ENCODE results near the gene CASD1.

CASD1 gene

GRCh38 chr7:94509264-94509886, at the start of gene CASD1:
Gene CASD1, plus strand, starts transcription at chr7:94509809. Its CDS starts 276 bp downstream, at chr7:94510085.
- no peak for DNase-seq

DNA sequence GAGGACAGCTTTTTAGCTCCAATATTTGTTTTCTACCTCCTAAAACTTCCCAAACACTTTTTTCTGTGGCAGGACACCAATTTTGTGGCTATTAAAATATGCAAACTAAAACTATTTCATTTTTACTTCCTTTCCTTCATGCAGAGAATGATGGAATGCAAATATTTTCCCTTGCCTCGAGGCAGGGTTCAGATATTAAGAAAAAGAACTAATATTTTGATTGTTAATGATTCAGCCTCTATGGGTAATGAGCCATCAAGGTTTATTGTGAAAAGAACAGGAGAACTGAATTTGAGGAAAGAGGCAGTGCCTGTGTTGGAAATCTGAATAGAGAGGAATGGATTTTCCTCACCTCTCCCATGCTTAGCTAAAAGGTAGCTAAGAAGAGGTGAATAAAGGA, 43.1 kb upstream of the CASD1 start:
- no peak for DNase-seq

- DNase-seq, result no peak
These were observed 38.0 kb upstream of the CASD1 start for GRCh38 chr7:94471604-94472003.

DNA sequence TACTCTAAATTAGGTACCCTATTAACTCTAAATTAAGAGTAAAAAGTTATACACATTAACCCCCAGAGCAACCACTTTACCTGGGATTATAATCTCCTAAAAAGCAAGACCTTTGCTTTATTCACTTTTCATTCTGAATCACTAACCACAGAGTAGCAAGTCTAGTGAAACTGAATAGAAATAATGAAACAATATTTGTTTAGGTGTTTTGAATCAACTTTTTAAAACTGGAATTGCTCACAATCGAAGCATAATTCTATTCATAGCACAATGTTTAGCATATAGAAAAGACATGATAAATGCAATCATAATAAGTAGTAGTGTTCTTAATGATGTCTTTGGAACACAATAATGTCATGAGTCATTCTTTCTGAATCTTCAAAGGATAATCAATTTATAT, 37.0 kb upstream of the CASD1 start:
- DNase-seq, result no peak

DNA sequence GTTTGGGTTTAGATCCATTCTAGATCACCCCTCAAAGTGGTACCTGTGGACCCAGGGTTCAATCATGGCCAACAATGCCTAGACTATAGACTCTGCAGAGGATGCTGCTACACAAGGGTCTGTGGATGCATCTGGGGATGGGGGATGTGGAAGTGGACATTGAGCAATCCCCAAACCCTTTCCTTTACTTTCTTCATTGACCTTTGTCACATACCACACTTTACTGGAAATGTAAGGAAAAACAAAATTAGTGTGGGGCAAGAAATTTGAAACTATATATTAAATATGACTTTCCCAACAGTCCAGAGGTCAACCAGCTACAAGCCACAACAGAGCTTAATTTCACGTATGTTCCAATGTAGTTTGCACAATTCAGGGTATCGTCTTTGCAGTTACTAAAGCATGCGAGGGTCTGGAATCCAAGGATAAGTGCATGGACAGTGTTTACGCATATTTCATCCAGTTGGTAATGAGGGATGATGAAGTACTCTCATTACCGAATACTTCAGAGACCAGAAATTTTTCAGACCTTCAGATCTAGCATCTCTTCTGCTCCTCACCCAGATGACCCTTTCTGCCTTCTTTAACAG, 33.3 kb upstream of the CASD1 start:
- DNase-seq, result no peak

DNA sequence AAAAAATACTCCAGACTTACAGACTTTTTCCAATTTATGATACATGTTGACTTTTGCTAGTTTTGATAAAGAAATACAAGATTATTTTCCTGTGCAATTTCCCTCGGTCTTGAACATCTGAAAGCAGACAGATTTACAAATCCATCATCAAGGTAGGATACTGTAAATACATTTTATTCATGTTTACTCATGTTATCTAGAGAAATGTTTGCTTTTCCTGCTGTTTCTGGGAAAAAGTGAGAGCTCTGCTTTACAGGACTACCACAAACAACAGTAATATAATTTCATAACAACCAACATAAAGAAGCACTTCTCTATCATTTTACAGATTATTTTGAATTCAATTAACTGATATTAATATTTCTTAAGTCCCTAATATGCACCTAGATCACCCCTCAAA, 31.7 kb upstream of the CASD1 start:
- no peak for DNase-seq

GRCh38 chr7:94478648-94479214, 30.9 kb upstream of the CASD1 start:
- DNase-seq, result no peak

GRCh38 chr7:94481279-94481678, 28.3 kb upstream of the CASD1 start:
- no peak for DNase-seq

DNA sequence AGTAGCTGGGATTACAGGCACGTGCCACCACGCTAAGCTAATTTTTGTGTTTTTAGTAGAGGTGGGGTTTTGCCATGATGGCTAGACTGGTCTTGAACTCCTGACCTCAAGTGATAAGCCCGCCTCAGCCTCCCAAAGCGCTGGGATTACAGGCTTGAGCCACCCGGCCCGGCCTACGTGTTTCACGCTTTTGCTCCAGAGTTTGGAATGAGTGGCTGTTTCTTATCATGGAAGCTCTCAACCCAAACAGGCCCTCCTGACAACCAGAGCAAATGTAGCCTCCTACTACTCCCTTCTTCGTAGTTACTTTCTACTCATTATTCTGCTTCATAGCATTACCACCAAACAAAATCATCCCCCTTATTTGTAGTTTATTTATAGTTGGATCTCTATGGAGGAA, 26.8 kb upstream of the CASD1 start:
- DNase-seq, result no peak

GRCh38 chr7:94483843-94484242, 25.8 kb upstream of the CASD1 start:
- no peak for DNase-seq

GRCh38 chr7:94486216-94486615, 23.4 kb upstream of the CASD1 start:
- DNase-seq, result no peak

- no peak for DNase-seq
These were observed 18.2 kb upstream of the CASD1 start for GRCh38 chr7:94491410-94491809.

GRCh38 chr7:94492601-94493000, 17.0 kb upstream of the CASD1 start:
- no peak for DNase-seq

DNA sequence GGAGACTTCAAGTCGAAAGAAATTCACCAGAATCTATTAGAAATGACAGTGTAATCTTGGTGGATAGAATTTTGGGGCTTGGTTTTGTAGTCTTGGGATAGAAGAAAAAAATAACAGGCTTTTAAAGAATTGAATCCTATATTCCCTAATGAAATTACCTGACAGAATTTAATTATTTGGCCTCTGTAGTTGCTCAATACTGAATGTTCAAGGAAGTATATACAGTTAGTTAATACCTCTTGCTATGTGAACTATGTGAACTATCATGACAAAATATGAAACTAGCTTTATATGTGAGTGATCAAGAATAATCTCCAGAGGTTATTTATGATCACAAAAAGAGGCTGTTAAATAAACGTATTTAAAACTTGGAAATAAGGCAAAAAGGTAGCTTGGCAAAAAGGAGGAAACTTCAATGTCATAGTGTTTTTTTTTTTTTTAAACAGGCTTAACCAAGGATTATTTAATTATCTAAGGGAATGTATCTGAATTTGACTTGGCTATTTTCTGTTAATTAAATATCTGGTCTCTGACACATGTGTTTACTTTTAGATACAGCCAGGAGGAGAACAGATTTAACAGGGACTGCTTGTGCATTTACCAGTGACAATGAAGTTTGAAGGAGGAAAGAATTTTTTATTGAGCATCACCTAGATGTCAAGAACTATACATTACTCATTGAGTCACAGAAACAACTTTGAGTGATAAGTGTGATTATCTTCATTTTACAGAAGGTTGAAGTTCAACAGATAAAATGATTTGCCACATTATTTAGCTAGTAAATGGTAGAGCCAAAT, 11.5 kb upstream of the CASD1 start:
- no peak for DNase-seq

DNA sequence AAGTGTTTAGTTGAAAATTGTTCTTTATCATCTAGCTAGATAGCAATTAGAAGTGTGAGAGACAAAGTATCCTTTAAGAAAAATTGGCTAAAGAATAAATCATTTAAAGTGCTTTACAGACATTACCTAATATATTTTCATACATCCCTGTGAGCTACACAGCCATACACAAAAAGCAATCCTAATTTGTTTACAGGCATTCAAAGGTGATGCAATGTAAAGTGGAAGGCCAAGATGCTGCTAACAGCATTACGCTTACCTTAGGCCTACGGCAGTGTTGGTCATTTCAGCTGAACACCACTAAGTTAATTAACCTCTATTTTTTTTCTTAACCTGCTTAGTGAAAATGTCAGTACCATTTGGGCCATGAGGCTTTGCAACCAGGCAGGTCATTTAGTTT, 10.7 kb upstream of the CASD1 start:
- DNase-seq, result no peak

DNA sequence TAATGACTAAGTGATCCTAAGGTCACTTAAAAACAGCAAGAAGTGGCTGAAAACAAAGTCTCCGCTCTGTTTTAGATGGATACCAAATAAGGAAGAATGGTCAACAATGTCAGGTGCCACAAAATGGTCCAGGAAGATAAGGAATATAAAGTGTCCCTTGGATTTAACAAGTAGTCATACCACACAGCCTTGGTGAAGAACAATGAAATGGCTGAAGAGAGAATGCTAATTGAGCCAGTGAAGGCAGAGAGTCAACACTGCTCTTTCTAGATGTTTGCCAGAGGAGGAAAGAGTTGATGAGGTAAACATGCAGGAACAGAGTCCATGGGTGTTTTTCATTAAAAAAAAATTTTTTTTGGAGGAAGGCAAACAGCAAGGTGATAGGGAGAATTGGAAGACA, 2.1 kb upstream of the CASD1 start:
- no peak for DNase-seq

GRCh38 chr7:94507962-94508361, 1.6 kb upstream of the CASD1 start:
- no peak for DNase-seq

- DNase-seq, result peak; percentile 57
These were observed 425 bp downstream of the CASD1 start for GRCh38 chr7:94509887-94510581.

DNA sequence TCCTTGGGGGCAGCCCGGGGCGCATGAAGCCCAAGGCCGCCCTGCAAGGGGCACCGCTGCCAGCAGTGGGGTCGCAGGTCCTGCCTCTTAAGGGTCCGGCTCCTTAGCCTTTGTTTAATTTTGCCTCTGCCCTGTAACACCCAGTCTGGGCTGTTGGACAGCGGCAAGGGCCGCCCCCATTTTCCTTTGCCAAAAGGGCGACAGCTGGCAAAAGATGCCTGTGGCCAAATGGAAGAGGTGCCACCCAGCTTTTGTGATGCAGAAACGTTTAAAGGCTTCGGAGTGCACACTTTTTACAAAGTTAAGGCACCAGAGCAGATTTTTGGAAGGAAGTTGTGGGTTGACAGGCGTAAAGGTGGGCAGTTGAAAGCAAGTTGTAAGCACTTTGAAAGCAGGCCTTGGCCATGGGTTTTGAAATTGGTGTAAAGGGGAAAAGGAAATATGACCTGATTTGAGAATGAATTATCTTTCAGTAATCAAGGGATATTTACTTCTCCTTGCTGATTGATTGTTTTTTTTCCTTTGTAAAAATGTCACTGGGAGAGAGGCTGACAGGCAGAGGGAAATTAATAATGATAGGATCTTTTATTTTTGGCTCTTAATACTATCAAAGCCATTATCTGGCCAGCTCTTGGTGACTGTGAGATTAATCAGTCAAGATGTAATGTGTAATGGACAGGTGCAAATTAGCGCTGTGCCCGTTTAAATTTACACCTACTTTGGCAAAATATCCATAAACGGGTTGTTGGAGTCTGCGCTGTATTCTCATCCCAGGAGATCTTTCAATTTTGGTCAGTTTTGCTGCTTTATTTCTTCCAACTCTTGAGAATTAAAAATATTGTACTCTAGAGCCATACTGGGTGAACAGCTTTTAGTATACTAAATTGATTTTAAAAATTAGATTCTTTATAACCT, 1.2 kb downstream of the CASD1 start:
- DNase-seq, result peak; percentile 75

DNA sequence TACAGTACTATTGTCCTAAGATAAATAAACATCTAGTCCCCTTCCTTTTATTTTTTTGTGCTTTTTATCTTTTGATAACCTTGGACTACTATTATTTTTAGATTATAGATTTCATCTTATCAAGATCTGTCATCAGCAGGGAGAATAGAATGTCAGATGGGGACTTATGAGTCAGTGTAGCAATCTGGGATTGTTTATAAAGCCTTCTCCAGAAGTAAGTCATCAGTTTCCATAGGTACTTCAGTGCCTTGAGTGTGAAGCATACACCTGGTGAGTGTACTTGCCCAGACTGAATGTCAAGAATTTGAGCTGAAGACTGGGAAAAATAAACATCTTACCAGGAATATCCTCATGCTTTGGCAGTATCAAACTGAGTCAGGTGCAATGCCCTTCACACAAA, 2.1 kb downstream of the CASD1 start:
- DNase-seq, result no peak

DNA sequence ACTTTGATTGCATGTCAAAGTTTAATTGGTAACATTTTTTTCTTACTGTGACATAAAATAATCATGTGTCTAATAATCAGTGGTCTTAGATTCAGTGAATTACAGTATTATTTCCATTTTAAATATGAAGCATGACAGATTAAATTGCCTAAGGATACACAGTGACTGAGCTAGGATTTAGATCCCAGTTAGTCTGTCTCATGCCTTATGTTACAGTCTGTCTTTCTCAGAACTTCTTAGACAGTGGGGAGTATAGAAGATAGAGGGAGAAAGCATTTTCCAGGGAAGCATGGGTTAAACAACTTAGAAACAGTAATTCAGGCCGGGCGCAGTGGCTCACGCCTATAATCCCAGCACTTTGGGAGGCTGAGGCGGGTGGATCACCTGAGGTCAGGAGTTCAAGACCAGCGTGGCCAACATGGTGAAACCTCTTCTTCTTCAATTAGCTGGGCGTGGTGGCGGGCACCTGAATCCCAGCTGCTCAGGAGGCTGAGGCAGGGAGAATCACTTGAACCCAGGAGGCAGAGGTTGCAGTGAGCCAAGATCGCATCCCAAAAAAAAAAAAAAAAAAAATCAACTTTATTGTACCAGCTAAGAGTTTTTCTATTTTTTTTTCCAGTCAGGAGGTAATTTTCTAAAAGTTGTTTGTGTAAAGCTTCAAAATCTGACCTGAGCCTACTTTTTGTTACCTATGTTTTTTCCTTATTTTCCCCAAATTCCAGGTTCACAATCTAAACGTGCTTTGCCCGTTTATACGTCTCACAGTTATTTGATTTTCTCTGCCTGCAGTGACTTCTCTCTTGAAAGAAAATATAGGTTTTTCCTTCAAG, 3.3 kb downstream of the CASD1 start:
- DNase-seq, result no peak

- no peak for DNase-seq
These were observed 3.9 kb downstream of the CASD1 start for GRCh38 chr7:94513565-94513860.

Data from NCI-H1417 treated with DMSO at 0.1 percent for 48 hours (cell line).